Adipocyte (in vitro differentiated cells): ENCODE results near the gene DLGAP1.

Experiments used
- DNase-seq: peaks from one replicate; pipeline ENCODE4 v3.0.0-alpha.2; 2015; ENCODE audit warnings: low read depth
- H3K27me3 ChIP-seq: replicated peaks from 2 replicates; pipeline ENCODE4 v1.7.0; 2013; ENCODE audit warnings: mild to moderate bottlenecking, low read length, moderate library complexity; ENCODE audit not compliant: control insufficient read depth, insufficient read depth
- H3K36me3 ChIP-seq: 2 replicates; pipeline ENCODE4 v1.7.0; 2013; ENCODE audit warnings: low read length, mild to moderate bottlenecking, moderate library complexity; ENCODE audit not compliant: control insufficient read depth, insufficient read depth, severe bottlenecking
- H3K4me1 ChIP-seq: 2 replicates; pipeline ENCODE4 v1.7.0; 2013; ENCODE audit warnings: mild to moderate bottlenecking, low read length, moderate library complexity; ENCODE audit not compliant: control insufficient read depth, insufficient read depth
- H3K4me3 ChIP-seq: 2 replicates; pipeline ENCODE4 v1.7.0; 2013; ENCODE audit warnings: mild to moderate bottlenecking, low read length, moderate library complexity
- H3K9ac ChIP-seq: 2 replicates; pipeline ENCODE4 v1.7.0; 2013; ENCODE audit warnings: mild to moderate bottlenecking, low read length, moderate library complexity
- H3K9me3 ChIP-seq: 2 replicates; pipeline ENCODE4 v1.7.0; 2013; ENCODE audit warnings: mild to moderate bottlenecking, low read length, moderate library complexity; ENCODE audit not compliant: control insufficient read depth

DLGAP1 gene

GRCh38 chr18:3526421-3527354 is 928.4 kb downstream of the DLGAP1 start:
- H3K4me1 ChIP-seq, result no peaks in the 10 kb centered on the region
- no peaks in the 10 kb centered on the region for H3K36me3 ChIP-seq
- H3K27me3 ChIP-seq, result no peaks in the 10 kb centered on the region
- DNase-seq, result peak; percentile 59
- H3K9me3 ChIP-seq, result peaks cover 4% of the 10 kb centered on the region
- H3K9ac ChIP-seq, result no peak overlapping the region
- H3K4me3 ChIP-seq, result no peak overlapping the region

- Histone ChIP-seq H3K4me3 (no peak overlapping the region), H3K9ac (no peak overlapping the region), H3K4me1 (no peaks in the 10 kb centered on the region), H3K27me3 (peaks cover 7% of the 10 kb centered on the region), H3K36me3 (no peaks in the 10 kb centered on the region), H3K9me3 (peaks cover 4% of the 10 kb centered on the region)
- DNase-seq, result no peak
Observed at GRCh38 chr18:3525870-3526420, 929.2 kb downstream of the DLGAP1 start.

- DNase-seq, result peak; percentile 37
- peaks cover 4% of the 10 kb centered on the region for H3K9me3 ChIP-seq
Observed at GRCh38 chr18:3524706-3525105, 930.4 kb downstream of the DLGAP1 start.

GRCh38 chr18:3520230-3521085 is 934.6 kb downstream of the DLGAP1 start:
- no peaks in the 10 kb centered on the region for H3K36me3 ChIP-seq
- H3K9me3 ChIP-seq, result peaks cover 4% of the 10 kb centered on the region
- no peak overlapping the region for H3K4me3 ChIP-seq
- peaks cover 8% of the 10 kb centered on the region for H3K27me3 ChIP-seq
- H3K4me1 ChIP-seq, result no peaks in the 10 kb centered on the region
- no peak for DNase-seq
- no peak overlapping the region for H3K9ac ChIP-seq

More at GRCh38 chr18:3524706-3525105, 930.4 kb downstream of the DLGAP1 start:
- Histone ChIP-seq H3K9ac (no peak overlapping the region), H3K4me3 (no peak overlapping the region), H3K4me1 (no peaks in the 10 kb centered on the region), H3K27me3 (peaks cover 8% of the 10 kb centered on the region), H3K36me3 (no peaks in the 10 kb centered on the region)

GRCh38 chr18:3514312-3515216 is 940.5 kb downstream of the DLGAP1 start:
- Histone ChIP-seq H3K4me3 (no peak overlapping the region), H3K4me1 (peaks cover 15% of the 10 kb centered on the region), H3K36me3 (no peaks in the 10 kb centered on the region), H3K9me3 (no peaks in the 10 kb centered on the region), H3K9ac (no peak overlapping the region), H3K27me3 (no peaks in the 10 kb centered on the region)
- DNase-seq, result no peak

GRCh38 chr18:3513481-3513880 is 941.6 kb downstream of the DLGAP1 start:
- H3K9ac ChIP-seq, result no peak overlapping the region
- no peak for DNase-seq
- H3K9me3 ChIP-seq, result no peaks in the 10 kb centered on the region
- no peak overlapping the region for H3K4me3 ChIP-seq
- H3K36me3 ChIP-seq, result no peaks in the 10 kb centered on the region
- H3K27me3 ChIP-seq, result no peaks in the 10 kb centered on the region
- H3K4me1 ChIP-seq, result peaks cover 15% of the 10 kb centered on the region

- Histone ChIP-seq H3K9me3 (no peaks in the 10 kb centered on the region), H3K4me3 (peak overlapping the region; percentile 27), H3K36me3 (no peaks in the 10 kb centered on the region), H3K9ac (no peak overlapping the region), H3K4me1 (peaks cover 15% of the 10 kb centered on the region), H3K27me3 (no peaks in the 10 kb centered on the region)
- peak; percentile 82 for DNase-seq
Observed at GRCh38 chr18:3511980-3512379, 943.1 kb downstream of the DLGAP1 start.

GRCh38 chr18:3510896-3511295 is 944.2 kb downstream of the DLGAP1 start:
- H3K36me3 ChIP-seq, result no peaks in the 10 kb centered on the region
- no peak overlapping the region for H3K9ac ChIP-seq
- H3K4me1 ChIP-seq, result peaks cover 15% of the 10 kb centered on the region
- no peak for DNase-seq
- H3K9me3 ChIP-seq, result no peaks in the 10 kb centered on the region
- H3K27me3 ChIP-seq, result no peaks in the 10 kb centered on the region
- no peak overlapping the region for H3K4me3 ChIP-seq

GRCh38 chr18:3510024-3510423 is 945.1 kb downstream of the DLGAP1 start:
- no peaks in the 10 kb centered on the region for H3K9me3 ChIP-seq
- H3K27me3 ChIP-seq, result no peaks in the 10 kb centered on the region
- DNase-seq, result no peak
- no peaks in the 10 kb centered on the region for H3K36me3 ChIP-seq
- H3K4me1 ChIP-seq, result peaks cover 15% of the 10 kb centered on the region
- no peak overlapping the region for H3K9ac ChIP-seq
- H3K4me3 ChIP-seq, result no peak overlapping the region
